ENCODE data around the gene FBLN2. TPM values are rescaled to one million over a fixed set of nuclear protein-coding genes. Genes with fewer than 3 reads are reported as not detected.

FBLN2 gene
- total RNA-seq, 1 donor from 2014 or later = not detected

DNA sequence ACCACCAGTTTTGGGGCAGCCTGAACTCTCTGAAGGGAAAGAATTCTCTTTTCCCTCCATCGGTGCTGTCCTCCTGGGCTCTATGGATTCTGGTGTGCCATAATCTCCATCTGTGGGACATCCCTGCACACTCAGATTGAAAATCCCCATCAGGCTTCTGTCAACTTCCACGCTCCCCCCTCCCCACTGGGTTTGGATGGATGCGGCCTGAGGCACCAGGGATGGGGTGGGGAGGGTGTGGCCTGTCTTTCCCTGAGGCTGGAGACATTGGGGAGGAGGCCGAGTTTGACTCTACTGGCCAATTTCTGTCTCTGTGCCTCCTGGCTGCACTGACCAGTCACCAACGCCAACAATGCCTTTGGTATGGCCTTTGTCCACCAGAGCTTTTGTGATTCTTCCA, 16.3 kb upstream of the FBLN2 start:
- Mint-ChIP-seq H3K4me3 (no peak overlapping the region), H3K4me1 (peaks cover 6% of the 10 kb centered on the region), H3K27ac (no peak overlapping the region), H3K9me3 (peaks cover 4% of the 10 kb centered on the region), H3K27me3 (peaks cover 5% of the 10 kb centered on the region), H3K36me3 (ENCODE audit: low read depth) (no peaks in the 10 kb centered on the region)
- intact Hi-C loops (cut with micrococcal nuclease) = no loop called here
- DNase-seq = no peak

GRCh38 chr3:13533885-13534301, 15.0 kb upstream of the FBLN2 start:
- Mint-ChIP-seq H3K4me3 (no peak overlapping the region), H3K9me3 (peaks cover 4% of the 10 kb centered on the region), H3K27ac (no peak overlapping the region), H3K27me3 (peaks cover 5% of the 10 kb centered on the region), H3K4me1 (peaks cover 6% of the 10 kb centered on the region), H3K36me3 (ENCODE audit: low read depth) (no peaks in the 10 kb centered on the region)
- intact Hi-C loops (cut with micrococcal nuclease) = no loop called here
- no peak for DNase-seq

DNA sequence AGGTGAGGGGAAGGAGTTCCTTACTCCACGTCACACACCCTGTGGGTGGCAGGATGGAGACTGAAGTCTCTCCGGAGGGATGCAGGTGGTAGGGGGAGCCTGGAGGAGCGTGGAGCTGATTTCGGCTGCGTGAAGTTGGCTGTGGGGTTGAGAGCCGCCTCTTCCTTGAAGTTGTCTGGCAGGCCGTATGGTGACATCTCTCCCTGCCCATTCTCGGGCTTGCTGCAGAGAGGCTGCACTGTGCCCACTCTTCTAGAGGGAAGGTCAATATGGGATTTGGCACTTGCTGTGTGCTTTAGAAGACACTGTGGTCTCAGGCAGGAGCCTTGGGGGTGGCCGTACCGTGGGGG, 13.4 kb upstream of the FBLN2 start:
- no peak for DNase-seq
- Mint-ChIP-seq H3K27me3 (peaks cover 7% of the 10 kb centered on the region), H3K4me3 (no peak overlapping the region), H3K27ac (no peak overlapping the region), H3K36me3 (ENCODE audit: low read depth) (no peaks in the 10 kb centered on the region), H3K9me3 (peaks cover 4% of the 10 kb centered on the region), H3K4me1 (peaks cover 6% of the 10 kb centered on the region)
- intact Hi-C loops (cut with micrococcal nuclease) = no loop called here

GRCh38 chr3:13535905-13536304, 13.0 kb upstream of the FBLN2 start:
- H3K4me1 Mint-ChIP-seq = peaks cover 6% of the 10 kb centered on the region
- peaks cover 8% of the 10 kb centered on the region for H3K27me3 Mint-ChIP-seq
- H3K36me3 Mint-ChIP-seq (ENCODE audit: low read depth) = no peaks in the 10 kb centered on the region
- no peak overlapping the region for H3K27ac Mint-ChIP-seq
- DNase-seq = no peak
- peaks cover 4% of the 10 kb centered on the region for H3K9me3 Mint-ChIP-seq
- no peak overlapping the region for H3K4me3 Mint-ChIP-seq
- intact Hi-C loops (cut with micrococcal nuclease) = no loop called here

DNA sequence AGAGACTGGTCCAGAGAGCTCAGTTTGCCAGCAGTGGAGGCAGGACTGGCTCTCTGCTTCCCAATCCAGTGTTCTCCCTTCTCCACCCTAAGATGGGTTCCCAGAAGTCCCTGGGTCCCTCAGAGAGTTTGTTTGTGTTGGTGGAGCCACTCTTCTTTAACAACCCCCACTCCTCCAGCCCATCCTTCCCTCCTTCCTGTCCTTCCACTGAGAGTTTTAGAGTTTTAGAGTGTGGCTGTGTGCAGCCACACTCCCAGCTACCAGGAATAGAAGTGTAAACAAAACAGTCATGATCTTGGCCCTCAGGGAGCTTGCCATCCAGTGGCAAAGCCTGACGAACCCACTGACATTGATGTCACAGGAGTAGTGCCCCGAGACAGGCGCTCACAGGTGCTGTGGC, 12.5 kb upstream of the FBLN2 start:
- Mint-ChIP-seq H3K27ac (no peak overlapping the region), H3K9me3 (peaks cover 4% of the 10 kb centered on the region), H3K4me1 (peaks cover 6% of the 10 kb centered on the region), H3K4me3 (no peak overlapping the region), H3K27me3 (peaks cover 12% of the 10 kb centered on the region), H3K36me3 (ENCODE audit: low read depth) (no peaks in the 10 kb centered on the region)
- intact Hi-C loops (cut with micrococcal nuclease) = no loop called here
- DNase-seq = no peak

- no peak for DNase-seq
- Mint-ChIP-seq H3K9me3 (peaks cover 4% of the 10 kb centered on the region), H3K4me1 (peaks cover 6% of the 10 kb centered on the region), H3K36me3 (ENCODE audit: low read depth) (no peaks in the 10 kb centered on the region), H3K27ac (no peak overlapping the region), H3K4me3 (no peak overlapping the region), H3K27me3 (peaks cover 12% of the 10 kb centered on the region)
- intact Hi-C loops (cut with micrococcal nuclease) = no loop called here
Observed at GRCh38 chr3:13536832-13537231, 12.1 kb upstream of the FBLN2 start.

- intact Hi-C loops (cut with micrococcal nuclease) = no loop called here
- peaks cover 6% of the 10 kb centered on the region for H3K4me1 Mint-ChIP-seq
- H3K36me3 Mint-ChIP-seq (ENCODE audit: low read depth) = no peaks in the 10 kb centered on the region
- peaks cover 12% of the 10 kb centered on the region for H3K27me3 Mint-ChIP-seq
- peaks cover 4% of the 10 kb centered on the region for H3K9me3 Mint-ChIP-seq
- H3K4me3 Mint-ChIP-seq = no peak overlapping the region
- DNase-seq = no peak
- no peak overlapping the region for H3K27ac Mint-ChIP-seq
Observed at GRCh38 chr3:13537244-13537908, 11.5 kb upstream of the FBLN2 start.

GRCh38 chr3:13537909-13538296, 11.0 kb upstream of the FBLN2 start:
- no peak for DNase-seq
- no peak overlapping the region for H3K27ac Mint-ChIP-seq
- H3K36me3 Mint-ChIP-seq (ENCODE audit: low read depth) = no peaks in the 10 kb centered on the region
- H3K9me3 Mint-ChIP-seq = peaks cover 4% of the 10 kb centered on the region
- intact Hi-C loops (cut with micrococcal nuclease) = no loop called here
- peaks cover 12% of the 10 kb centered on the region for H3K27me3 Mint-ChIP-seq
- no peak overlapping the region for H3K4me3 Mint-ChIP-seq
- H3K4me1 Mint-ChIP-seq = peaks cover 6% of the 10 kb centered on the region

GRCh38 chr3:13538520-13539291, 10.2 kb upstream of the FBLN2 start:
- no peak for DNase-seq
- Mint-ChIP-seq H3K4me3 (no peak overlapping the region), H3K36me3 (ENCODE audit: low read depth) (no peaks in the 10 kb centered on the region), H3K27me3 (peaks cover 15% of the 10 kb centered on the region), H3K27ac (no peak overlapping the region), H3K9me3 (peaks cover 4% of the 10 kb centered on the region), H3K4me1 (peaks cover 8% of the 10 kb centered on the region)
- intact Hi-C loops (cut with micrococcal nuclease) = no loop called here

DNA sequence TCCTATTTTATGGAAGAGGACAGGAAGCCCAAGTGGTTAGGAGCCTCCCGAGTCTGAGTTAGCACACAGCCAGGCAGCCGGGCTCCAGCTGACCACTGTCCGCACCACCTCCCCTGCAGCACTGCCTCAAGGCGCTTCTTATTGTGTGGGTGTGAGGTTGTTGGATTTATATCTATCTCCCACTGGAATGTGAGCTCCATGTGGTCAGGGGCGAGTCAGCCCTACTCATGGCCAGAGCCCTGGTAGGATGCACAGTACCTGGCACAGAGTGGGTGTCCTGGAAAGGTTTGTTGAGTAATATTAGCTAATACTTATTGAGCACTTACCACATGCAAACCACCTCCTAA, 9.7 kb upstream of the FBLN2 start:
- H3K4me3 Mint-ChIP-seq = no peak overlapping the region
- H3K9me3 Mint-ChIP-seq = peaks cover 4% of the 10 kb centered on the region
- H3K4me1 Mint-ChIP-seq = peaks cover 9% of the 10 kb centered on the region
- no peaks in the 10 kb centered on the region for H3K36me3 Mint-ChIP-seq (ENCODE audit: low read depth)
- H3K27ac Mint-ChIP-seq = no peak overlapping the region
- intact Hi-C loops (cut with micrococcal nuclease) = no loop called here
- no peak for DNase-seq
- peaks cover 15% of the 10 kb centered on the region for H3K27me3 Mint-ChIP-seq

- Mint-ChIP-seq H3K27ac (no peak overlapping the region), H3K9me3 (peaks cover 4% of the 10 kb centered on the region), H3K4me3 (no peak overlapping the region), H3K36me3 (ENCODE audit: low read depth) (no peaks in the 10 kb centered on the region), H3K27me3 (peaks cover 15% of the 10 kb centered on the region), H3K4me1 (peaks cover 13% of the 10 kb centered on the region)
- intact Hi-C loops (cut with micrococcal nuclease) = no loop called here
- no peak for DNase-seq
Observed at GRCh38 chr3:13539671-13540070, 9.3 kb upstream of the FBLN2 start.

GRCh38 chr3:13540297-13540995, 8.5 kb upstream of the FBLN2 start:
- intact Hi-C loops (cut with micrococcal nuclease) = no loop called here
- H3K4me1 Mint-ChIP-seq = peaks cover 21% of the 10 kb centered on the region
- peaks cover 21% of the 10 kb centered on the region for H3K27me3 Mint-ChIP-seq
- H3K27ac Mint-ChIP-seq = no peak overlapping the region
- peaks cover 4% of the 10 kb centered on the region for H3K9me3 Mint-ChIP-seq
- no peaks in the 10 kb centered on the region for H3K36me3 Mint-ChIP-seq (ENCODE audit: low read depth)
- DNase-seq = no peak
- H3K4me3 Mint-ChIP-seq = no peak overlapping the region

DNA sequence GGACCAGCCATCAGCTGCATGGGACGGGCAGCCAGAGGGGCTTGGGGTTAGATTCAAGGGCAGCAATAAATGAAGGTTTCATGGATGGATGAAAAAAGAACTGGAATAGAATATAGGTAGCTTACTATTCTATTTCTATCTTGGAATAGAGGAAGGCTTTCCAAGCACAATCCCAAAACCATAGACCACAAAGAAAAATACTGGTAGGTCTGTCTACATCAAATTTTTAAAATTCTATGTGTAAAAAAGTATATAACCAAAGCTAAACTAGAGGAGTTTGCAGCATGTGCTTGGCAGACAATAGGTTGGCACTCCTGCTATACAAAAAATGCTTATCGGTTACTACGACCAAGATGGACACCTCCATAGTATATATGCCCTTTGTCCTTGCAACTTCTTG, 7.2 kb upstream of the FBLN2 start:
- peaks cover 22% of the 10 kb centered on the region for H3K27me3 Mint-ChIP-seq
- peaks cover 4% of the 10 kb centered on the region for H3K9me3 Mint-ChIP-seq
- H3K4me1 Mint-ChIP-seq = peaks cover 21% of the 10 kb centered on the region
- no peak for DNase-seq
- intact Hi-C loops (cut with micrococcal nuclease) = no loop called here
- no peaks in the 10 kb centered on the region for H3K36me3 Mint-ChIP-seq (ENCODE audit: low read depth)
- no peak overlapping the region for H3K27ac Mint-ChIP-seq
- H3K4me3 Mint-ChIP-seq = no peak overlapping the region

GRCh38 chr3:13542142-13542541, 6.8 kb upstream of the FBLN2 start:
- H3K9me3 Mint-ChIP-seq = peaks cover 3% of the 10 kb centered on the region
- intact Hi-C loops (cut with micrococcal nuclease) = no loop called here
- peaks cover 27% of the 10 kb centered on the region for H3K27me3 Mint-ChIP-seq

More at GRCh38 chr3:13542142-13542541, 6.8 kb upstream of the FBLN2 start:
- Mint-ChIP-seq H3K4me1 (peaks cover 17% of the 10 kb centered on the region), H3K27ac (no peak overlapping the region), H3K36me3 (ENCODE audit: low read depth) (no peaks in the 10 kb centered on the region), H3K4me3 (no peak overlapping the region)
- DNase-seq = no peak
